RCC 7860 (cell line): ENCODE measurements around the gene MAP3K9.

Experiments
- DNase-seq: peaks from one replicate; pipeline ENCODE4 v3.0.0-alpha.2; 2015; ENCODE audit warnings: low spot score
- FAIRE-seq: peaks from 2 replicates; lab custom pipeline; 2012; peaks lifted over from hg19 to GRCh38; lab: Jason Lieb, UNC

The MAP3K9 gene

GRCh38 chr14:70789361-70789760 is 20.0 kb downstream of the MAP3K9 start:
- FAIRE-seq, result no peak
- DNase-seq, result peak; percentile 16

- no peak for DNase-seq
- FAIRE-seq, result no peak
Measured at GRCh38 chr14:70788898-70789297, 20.4 kb downstream of the MAP3K9 start.

- FAIRE-seq (peak; percentile 92), DNase-seq (peak; percentile 93)
Measured at GRCh38 chr14:70785556-70785955, 23.8 kb downstream of the MAP3K9 start.

GRCh38 chr14:70784886-70785285 is 24.4 kb downstream of the MAP3K9 start:
- DNase-seq, result peak; percentile 12
- no peak for FAIRE-seq

- FAIRE-seq (peak; percentile 96), DNase-seq (peak; percentile 94)
Measured at GRCh38 chr14:70782361-70782760, 27.0 kb downstream of the MAP3K9 start.

- no peak for FAIRE-seq
- no peak for DNase-seq
Measured at GRCh38 chr14:70780396-70781075, 28.8 kb downstream of the MAP3K9 start.

- DNase-seq, result no peak
- no peak for FAIRE-seq
Measured at GRCh38 chr14:70779667-70780066, 29.6 kb downstream of the MAP3K9 start.

- FAIRE-seq (no peak), DNase-seq (no peak)
Measured at GRCh38 chr14:70776197-70776596, 33.1 kb downstream of the MAP3K9 start.

- no peak for FAIRE-seq
- DNase-seq, result no peak
Measured at GRCh38 chr14:70773182-70773862, 36.0 kb downstream of the MAP3K9 start.

GRCh38 chr14:70771781-70772212 is 37.5 kb downstream of the MAP3K9 start:
- FAIRE-seq (peak; percentile 57), DNase-seq (peak; percentile 86)

- FAIRE-seq, result no peak
Measured at GRCh38 chr14:70770490-70770889, 38.8 kb downstream of the MAP3K9 start.

GRCh38 chr14:70759398-70759797 is 49.9 kb downstream of the MAP3K9 start:
- DNase-seq, result no peak
- no peak for FAIRE-seq

More at GRCh38 chr14:70770490-70770889, 38.8 kb downstream of the MAP3K9 start:
- no peak for DNase-seq

- DNase-seq, result peak; percentile 62
- FAIRE-seq, result peak; percentile 70
Measured at GRCh38 chr14:70755655-70756054, 53.7 kb downstream of the MAP3K9 start.

- DNase-seq (peak; percentile 95), FAIRE-seq (peak; percentile 88)
Measured at GRCh38 chr14:70754991-70755390, 54.3 kb downstream of the MAP3K9 start.

- DNase-seq, result peak; percentile 81
- peak; percentile 86 for FAIRE-seq
Measured at GRCh38 chr14:70753518-70753953, 55.8 kb downstream of the MAP3K9 start.

GRCh38 chr14:70748422-70748821 is 60.9 kb downstream of the MAP3K9 start:
- no peak for FAIRE-seq

GRCh38 chr14:70744641-70745040 is 64.7 kb downstream of the MAP3K9 start:
- FAIRE-seq, result no peak

More at GRCh38 chr14:70748422-70748821, 60.9 kb downstream of the MAP3K9 start:
- no peak for DNase-seq

GRCh38 chr14:70742316-70742715 is 67.0 kb downstream of the MAP3K9 start:
- FAIRE-seq, result no peak
- DNase-seq, result no peak

More at GRCh38 chr14:70744641-70745040, 64.7 kb downstream of the MAP3K9 start:
- no peak for DNase-seq

GRCh38 chr14:70741482-70741881 is 67.8 kb downstream of the MAP3K9 start:
- FAIRE-seq (no peak), DNase-seq (no peak)

- no peak for FAIRE-seq
- no peak for DNase-seq
Measured at GRCh38 chr14:70735043-70735442, 74.3 kb downstream of the MAP3K9 start.

GRCh38 chr14:70731447-70732239 is 77.7 kb downstream of the MAP3K9 start:
- DNase-seq (peak; percentile 78), FAIRE-seq (no peak)
